Measurements from ENCODE around the gene TMEM129.

- TF ChIP-seq CTCF (IDR thresholded peaks at IDR 0.05) = no peak
- TF ChIP-seq POLR2A (IDR thresholded peaks at IDR 0.05) = no peak
Observed at GRCh38 chr4:1685235-1686150, 35.6 kb downstream of the TMEM129 start.
